Chondrocyte (in vitro differentiated cells): Measurements from ENCODE around the gene CFAP45. TPM values are rescaled to one million over a fixed set of nuclear protein-coding genes. Genes with fewer than 3 reads are reported as not detected.

ENCODE experiments used
- DNase-seq: peaks from one replicate; pipeline ENCODE4 v3.0.0; 2021; ENCODE audit warnings: mixed read lengths, low spot score
- H3K27ac Mint-ChIP-seq: one replicate; pipeline ENCODE4 v1.8.0; 2021; ENCODE audit warnings: mild to moderate bottlenecking, moderate library complexity, mixed read lengths; ENCODE audit not compliant: unreplicated experiment
- H3K27me3 Mint-ChIP-seq: 2 replicates; pipeline ENCODE4 v1.8.0; 2021; ENCODE audit warnings: low read depth, mixed read lengths
- H3K36me3 Mint-ChIP-seq: 2 replicates; pipeline ENCODE4 v1.8.0; 2021; ENCODE audit warnings: low read depth, mixed read lengths
- H3K4me1 Mint-ChIP-seq: 2 replicates; pipeline ENCODE4 v1.8.0; 2021; ENCODE audit warnings: low read depth, mild to moderate bottlenecking, mixed read lengths
- H3K4me3 Mint-ChIP-seq: one replicate; pipeline ENCODE4 v1.8.0; 2021; ENCODE audit warnings: mild to moderate bottlenecking, moderate library complexity, mixed read lengths; ENCODE audit not compliant: unreplicated experiment
- H3K9me3 Mint-ChIP-seq: 2 replicates; pipeline ENCODE4 v1.8.0; 2021; ENCODE audit warnings: low read depth, mixed read lengths
- total RNA-seq: library from RNA; stranded (reverse); gene quantifications from 3 replicates; pipeline ENCODE4 v1.2.1, GENCODE V29; 2021
- TF ChIP-seq, protein P1 (sequence below): fragments of 200-600 bp; sonication (generic); IDR thresholded peaks from 2 replicates; pipeline ENCODE4 v1.5.0; 2021; ENCODE audit warnings: antibody characterized with exemption, mild to moderate bottlenecking, moderate library complexity

Gene CFAP45
- total RNA-seq, 1 donor from 2014 or later, result 0.37 TPM

DNA sequence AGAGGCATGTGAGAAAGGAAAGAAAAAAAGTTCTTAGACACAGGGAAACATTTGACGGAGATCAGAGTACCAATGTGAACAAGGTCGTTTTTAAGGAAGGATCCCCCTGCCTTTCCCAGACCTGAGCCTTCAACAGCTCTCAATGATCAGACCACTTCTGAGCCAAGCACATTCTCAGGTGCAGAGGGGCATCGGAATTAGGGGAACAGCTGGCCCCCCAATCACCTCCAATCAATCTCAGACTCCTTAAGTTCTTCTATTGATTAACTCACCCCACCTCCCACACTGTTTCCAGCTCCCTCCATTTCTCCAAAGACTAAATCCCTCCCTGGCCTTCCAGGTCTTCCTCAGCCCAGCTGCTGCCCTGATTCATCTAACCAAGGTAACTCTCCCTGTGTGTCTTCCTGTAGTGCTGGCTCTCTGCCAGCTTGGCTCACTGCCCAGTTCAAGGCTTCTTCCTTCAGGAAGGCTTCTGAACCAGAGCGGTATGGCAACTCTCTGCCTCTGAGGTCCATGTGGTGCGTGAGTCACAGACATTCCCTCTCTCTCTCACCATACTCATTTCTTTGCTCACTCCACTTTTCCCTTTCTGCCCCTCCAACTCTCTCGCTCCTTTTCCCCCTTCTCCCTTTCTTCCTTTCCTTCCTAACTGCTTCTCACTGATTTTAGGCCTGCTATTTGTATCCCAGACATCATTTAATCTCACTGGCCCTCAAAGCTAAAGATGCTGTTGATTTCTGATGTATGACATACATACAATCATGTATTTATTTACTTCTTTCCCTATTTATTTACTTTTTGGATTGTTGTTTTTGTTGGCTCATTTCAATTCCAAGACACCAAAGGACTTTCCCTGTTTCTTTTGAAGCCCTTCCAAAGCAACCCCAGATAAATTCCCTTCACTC, 18.1 kb downstream of the CFAP45 start:
- no peak for DNase-seq
- TF ChIP-seq, protein P1, sequence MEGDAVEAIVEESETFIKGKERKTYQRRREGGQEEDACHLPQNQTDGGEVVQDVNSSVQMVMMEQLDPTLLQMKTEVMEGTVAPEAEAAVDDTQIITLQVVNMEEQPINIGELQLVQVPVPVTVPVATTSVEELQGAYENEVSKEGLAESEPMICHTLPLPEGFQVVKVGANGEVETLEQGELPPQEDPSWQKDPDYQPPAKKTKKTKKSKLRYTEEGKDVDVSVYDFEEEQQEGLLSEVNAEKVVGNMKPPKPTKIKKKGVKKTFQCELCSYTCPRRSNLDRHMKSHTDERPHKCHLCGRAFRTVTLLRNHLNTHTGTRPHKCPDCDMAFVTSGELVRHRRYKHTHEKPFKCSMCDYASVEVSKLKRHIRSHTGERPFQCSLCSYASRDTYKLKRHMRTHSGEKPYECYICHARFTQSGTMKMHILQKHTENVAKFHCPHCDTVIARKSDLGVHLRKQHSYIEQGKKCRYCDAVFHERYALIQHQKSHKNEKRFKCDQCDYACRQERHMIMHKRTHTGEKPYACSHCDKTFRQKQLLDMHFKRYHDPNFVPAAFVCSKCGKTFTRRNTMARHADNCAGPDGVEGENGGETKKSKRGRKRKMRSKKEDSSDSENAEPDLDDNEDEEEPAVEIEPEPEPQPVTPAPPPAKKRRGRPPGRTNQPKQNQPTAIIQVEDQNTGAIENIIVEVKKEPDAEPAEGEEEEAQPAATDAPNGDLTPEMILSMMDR, result no peak

DNA sequence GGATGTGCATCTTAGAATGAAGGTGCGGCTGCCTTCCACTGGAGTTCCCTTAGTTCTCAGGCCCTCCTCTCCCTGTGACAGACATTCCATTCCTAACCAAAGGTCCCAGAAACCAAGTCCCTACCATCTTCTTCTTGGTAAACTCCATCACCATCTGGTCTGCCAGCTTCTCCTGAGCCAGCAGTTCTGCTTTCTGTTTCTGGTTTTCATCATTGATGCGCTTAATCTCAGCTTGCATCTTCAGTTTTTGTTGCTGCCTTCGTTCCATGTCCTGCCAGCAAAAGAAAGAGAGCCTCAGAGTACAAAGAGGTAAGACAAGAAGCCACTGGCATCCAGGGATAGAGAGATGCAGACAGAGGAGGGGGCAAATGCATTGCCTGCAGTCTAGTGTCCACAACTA, 19.5 kb downstream of the CFAP45 start:
- DNase-seq, result no peak
- no peaks in the 10 kb centered on the region for H3K36me3 Mint-ChIP-seq
- H3K4me3 Mint-ChIP-seq, result no peak overlapping the region
- H3K27ac Mint-ChIP-seq, result no peak overlapping the region
- TF ChIP-seq, protein P1, result no peak
- no peaks in the 10 kb centered on the region for H3K27me3 Mint-ChIP-seq
- H3K9me3 Mint-ChIP-seq, result no peaks in the 10 kb centered on the region
- H3K4me1 Mint-ChIP-seq, result no peaks in the 10 kb centered on the region

More for the DNA sequence above, 18.1 kb downstream of the CFAP45 start:
- no peak overlapping the region for H3K27ac Mint-ChIP-seq
- no peaks in the 10 kb centered on the region for H3K36me3 Mint-ChIP-seq
- no peaks in the 10 kb centered on the region for H3K27me3 Mint-ChIP-seq
- H3K4me3 Mint-ChIP-seq, result no peak overlapping the region
- no peaks in the 10 kb centered on the region for H3K9me3 Mint-ChIP-seq
- H3K4me1 Mint-ChIP-seq, result no peaks in the 10 kb centered on the region

DNA sequence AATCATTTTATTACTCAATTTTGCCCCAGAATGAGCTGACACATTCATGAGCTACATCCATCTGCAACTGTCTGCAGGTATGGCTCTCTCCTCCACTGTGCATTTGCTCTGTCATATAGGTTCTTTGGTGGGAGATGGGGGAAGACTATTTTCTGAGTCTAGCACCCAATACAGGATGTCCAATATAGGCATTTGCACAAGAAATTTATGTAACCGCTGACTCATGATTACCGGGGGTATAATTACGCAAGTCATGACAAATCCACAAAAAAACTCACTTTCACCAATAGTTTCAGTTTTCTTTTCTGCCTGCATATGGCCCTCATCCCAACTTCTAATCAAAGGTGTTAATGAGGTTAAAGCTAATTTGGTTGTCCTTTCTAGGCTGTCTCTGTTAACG, 20.0 kb downstream of the CFAP45 start:
- TF ChIP-seq, protein P1, result no peak
- no peak overlapping the region for H3K4me3 Mint-ChIP-seq
- no peaks in the 10 kb centered on the region for H3K4me1 Mint-ChIP-seq
- H3K27ac Mint-ChIP-seq, result no peak overlapping the region
- DNase-seq, result no peak
- no peaks in the 10 kb centered on the region for H3K27me3 Mint-ChIP-seq
- H3K36me3 Mint-ChIP-seq, result no peaks in the 10 kb centered on the region
- H3K9me3 Mint-ChIP-seq, result no peaks in the 10 kb centered on the region

DNA sequence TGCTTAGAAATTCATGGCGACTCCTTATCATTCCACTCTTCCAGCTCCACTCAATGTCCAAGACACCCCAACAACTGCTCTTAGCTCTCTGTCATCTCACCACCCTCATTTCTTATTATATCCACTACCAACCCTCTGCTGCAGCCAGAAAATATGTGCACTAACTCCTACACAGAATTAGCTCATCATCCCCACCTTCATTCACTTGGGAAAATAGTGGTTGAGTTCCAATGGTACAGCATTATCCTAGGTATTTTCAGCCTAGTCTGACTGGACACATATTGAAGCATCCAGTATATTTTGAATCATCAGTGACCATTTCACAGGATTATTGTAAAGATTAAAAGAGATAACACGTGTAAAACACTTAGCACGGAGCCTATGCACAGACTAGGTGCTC, 20.8 kb downstream of the CFAP45 start:
- Mint-ChIP-seq H3K27me3 (no peaks in the 10 kb centered on the region), H3K27ac (no peak overlapping the region), H3K4me1 (no peaks in the 10 kb centered on the region), H3K36me3 (no peaks in the 10 kb centered on the region), H3K4me3 (no peak overlapping the region), H3K9me3 (no peaks in the 10 kb centered on the region)
- TF ChIP-seq, protein P1, result no peak
- DNase-seq, result no peak

DNA sequence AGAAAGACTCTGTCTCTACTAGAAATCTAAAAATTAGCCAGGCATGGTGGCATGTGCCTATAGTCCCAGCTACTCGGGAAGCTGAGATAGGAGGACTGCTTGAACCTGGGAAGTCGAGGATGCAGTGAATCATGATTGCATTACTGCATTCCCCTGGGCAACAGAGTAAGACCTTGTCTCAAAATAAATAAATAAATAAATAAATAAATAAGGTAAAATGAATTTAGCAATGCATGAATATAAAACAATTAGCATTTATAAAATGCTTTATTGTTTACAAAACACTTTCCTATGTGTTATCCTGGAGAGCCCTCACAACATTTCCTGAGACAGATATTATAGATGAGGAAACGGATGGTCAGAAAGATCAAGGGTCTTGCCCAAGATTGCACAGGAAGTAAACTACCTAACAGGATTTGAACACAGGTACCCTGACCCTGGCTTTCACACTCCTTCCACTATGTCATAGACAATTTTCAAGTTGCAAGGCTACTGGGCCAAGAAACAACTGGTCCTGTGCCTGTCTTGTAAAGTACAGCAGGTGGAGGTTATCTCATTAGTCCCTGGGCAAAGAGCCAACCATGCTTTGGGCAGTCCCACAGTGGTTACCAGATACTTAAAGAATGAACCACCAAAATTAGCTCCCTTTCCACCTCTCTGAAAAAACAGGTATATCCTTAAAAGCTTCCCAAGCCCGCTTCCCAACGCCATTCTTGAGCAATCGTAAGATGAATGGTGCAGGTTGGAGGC, 22.1 kb downstream of the CFAP45 start:
- TF ChIP-seq, protein P1, result no peak
- no peak overlapping the region for H3K4me3 Mint-ChIP-seq
- no peaks in the 10 kb centered on the region for H3K9me3 Mint-ChIP-seq
- H3K36me3 Mint-ChIP-seq, result no peaks in the 10 kb centered on the region
- H3K4me1 Mint-ChIP-seq, result no peaks in the 10 kb centered on the region
- H3K27ac Mint-ChIP-seq, result no peak overlapping the region
- H3K27me3 Mint-ChIP-seq, result no peaks in the 10 kb centered on the region
- no peak for DNase-seq
